ENCODE results near the gene AP3D1. TPM values are rescaled to one million over a fixed set of nuclear protein-coding genes. Genes with fewer than 3 reads are reported as not detected.
A peak's percentile ranks its signal among the peaks of the same experiment; 100 is the strongest.

Gene AP3D1
- total RNA-seq, 1 donor from 2014 or later = 84.2 TPM

DNA sequence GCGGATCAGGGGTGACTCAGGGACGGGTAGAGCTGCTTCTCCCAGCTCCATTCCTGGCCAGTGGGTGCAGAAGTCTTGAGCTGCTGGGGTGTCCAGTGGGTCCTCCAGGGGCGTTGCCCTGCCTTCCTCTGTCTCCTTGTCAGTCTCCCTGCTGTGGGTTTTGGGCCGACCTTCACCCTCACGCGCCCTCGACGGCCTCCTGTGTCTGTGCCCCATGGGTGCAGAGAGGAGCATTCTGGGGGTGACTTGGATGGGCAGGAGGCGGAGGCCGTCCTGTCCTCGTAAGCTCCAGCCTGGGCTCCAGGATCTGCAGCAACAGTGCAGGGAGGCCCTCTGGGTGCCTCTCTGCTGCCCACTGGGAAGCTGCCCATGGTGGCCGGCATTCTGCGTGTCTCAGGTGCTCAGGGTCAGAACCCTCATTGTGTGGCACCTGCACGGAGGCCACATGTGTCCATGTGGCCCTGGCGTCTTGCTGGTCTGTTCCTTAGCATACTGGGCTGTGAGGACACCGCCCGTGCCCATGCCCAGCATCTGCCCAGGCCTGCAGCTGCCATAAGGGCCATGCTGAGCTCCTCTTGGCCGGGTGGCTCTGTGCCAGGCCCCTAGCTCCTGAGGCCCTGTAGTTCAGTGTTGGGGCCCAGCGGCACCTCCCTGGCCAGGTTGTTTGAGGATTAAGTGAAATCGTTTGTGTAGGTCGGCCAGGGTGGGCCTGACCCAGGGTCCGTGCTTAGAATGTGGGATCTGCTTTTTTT lies 29.7 kb upstream of the AP3D1 start:
- no peak for ATAC-seq

DNA sequence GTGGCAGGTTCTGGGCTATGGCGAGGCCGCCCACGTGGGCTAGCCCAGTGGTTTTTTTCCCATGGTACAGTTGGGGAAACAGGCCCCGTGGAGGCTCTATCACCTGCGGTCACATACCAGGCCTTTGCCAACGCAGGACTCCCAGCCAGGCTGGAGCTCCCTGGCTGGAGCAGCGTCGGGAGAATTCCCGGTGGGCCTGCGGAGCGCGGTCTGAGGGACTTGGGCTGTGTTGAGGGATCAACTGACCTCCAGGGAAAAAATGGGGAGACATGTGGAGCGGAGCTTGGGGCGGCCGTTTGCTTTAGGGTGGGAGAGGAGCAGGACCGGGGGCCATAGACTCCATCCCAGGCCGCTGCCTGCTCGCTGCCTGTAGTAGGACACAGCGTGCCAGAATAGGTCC lies 28.7 kb upstream of the AP3D1 start:
- ATAC-seq = no peak

DNA sequence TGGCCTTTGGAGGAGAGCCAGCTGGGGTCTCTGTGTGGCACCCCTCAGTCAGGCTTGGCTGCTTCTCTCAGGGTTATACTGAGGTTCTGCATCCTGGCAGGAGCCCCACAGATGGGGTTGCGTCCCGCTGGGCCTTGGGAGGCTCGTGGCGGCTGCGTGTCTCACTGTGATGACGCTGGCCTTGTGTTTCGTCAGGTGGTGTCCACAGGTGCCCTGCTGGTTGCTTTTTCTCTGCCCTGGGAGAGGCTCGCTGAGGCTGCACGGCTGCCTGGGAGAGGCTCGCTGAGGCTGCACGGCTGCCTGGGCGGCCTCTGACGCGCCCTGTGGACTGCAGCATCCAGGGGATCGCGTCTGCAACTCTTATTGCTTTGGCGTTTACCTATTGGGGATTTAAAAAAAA lies 27.7 kb upstream of the AP3D1 start:
- no peak for ATAC-seq

DNA sequence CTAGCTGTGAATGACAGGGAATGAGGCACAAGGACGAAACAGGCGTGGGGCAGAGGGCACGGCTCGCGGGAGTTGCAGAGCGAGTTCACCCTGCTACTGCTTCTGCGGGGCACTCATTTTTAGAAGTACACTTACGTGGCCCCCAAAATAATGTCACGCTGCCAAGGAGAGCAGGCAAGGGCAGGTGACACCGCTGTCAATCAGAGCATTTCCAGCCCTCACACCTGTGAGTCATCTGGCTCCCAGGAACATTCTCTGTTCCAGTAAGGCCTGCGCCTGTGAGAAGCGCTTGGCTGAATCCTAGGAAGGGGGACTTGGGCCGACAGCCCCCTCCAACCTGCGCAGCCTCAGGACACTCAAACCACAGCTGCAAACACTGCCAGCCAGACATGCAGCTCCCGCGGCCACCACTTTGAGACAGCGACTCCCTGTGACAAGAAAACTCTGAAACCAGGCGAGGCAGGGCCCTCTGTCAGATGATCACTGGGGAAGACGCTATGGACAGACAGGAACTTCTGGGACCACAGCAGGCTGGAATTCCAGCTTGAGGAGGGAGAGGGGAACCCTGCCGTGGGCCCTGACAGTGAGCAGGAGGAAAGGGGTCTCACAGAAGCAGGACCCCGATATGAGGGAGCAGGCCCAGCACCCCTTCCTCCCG lies 25.1 kb upstream of the AP3D1 start:
- peak; percentile 71 for ATAC-seq

DNA sequence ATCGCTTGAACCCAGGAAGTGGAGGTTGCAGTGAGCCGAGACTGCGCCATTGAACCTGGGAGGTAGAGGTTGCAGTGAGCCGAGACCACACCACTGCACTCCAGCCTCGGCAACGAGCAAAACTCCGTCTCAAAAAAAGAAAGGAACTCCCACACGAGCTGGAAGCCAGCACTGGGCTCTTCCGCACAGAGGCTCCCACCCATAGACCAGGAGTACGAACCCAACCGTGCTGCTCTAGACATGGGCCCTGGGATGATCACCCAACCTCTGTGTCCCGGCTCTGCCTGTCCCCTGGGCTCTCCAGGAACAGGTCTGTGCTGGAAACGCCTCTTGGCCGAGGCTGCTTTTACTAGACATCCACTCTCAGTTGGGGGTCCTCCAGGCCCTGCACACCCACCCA lies 24.4 kb upstream of the AP3D1 start:
- peak; percentile 12 for ATAC-seq

DNA sequence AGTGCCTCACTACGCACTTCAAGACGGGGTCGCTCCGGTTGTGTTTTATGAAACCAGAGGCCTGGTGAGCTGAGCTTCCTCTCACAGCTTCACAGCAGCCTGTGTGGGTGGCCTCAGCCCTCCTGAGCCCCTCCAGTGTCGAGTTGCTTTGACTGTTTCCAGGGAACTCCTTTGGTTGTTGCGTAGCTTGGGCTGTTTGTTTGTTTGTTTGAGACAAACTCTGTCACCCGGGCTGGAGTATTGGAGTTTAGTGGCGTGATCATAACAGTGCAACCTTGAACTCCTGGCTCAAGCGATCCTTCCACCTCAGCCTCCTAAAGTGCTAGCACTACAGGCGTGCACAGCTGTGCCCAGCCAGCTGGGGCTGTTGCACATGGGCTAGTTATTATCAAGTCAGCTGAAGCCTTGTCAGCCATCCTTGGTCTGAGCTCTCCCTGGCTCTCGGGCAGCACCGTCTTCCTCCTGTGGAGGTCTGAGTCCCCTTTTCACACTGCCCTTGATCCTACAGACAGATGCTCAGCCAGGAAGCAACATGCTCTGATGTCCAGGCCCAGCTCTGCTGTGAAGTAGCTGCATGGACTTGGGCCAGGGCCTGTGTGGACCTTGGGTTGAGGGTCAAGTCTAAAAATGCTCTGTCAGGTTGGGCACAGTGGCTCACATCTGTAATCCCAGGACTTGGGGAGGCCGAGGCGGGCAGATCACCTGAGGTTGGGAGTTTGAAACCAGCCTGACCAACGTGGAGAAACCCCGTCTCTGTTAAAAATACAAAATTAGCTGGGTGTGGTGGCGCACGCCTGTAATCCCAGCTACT lies 22.6 kb upstream of the AP3D1 start:
- no peak for ATAC-seq

DNA sequence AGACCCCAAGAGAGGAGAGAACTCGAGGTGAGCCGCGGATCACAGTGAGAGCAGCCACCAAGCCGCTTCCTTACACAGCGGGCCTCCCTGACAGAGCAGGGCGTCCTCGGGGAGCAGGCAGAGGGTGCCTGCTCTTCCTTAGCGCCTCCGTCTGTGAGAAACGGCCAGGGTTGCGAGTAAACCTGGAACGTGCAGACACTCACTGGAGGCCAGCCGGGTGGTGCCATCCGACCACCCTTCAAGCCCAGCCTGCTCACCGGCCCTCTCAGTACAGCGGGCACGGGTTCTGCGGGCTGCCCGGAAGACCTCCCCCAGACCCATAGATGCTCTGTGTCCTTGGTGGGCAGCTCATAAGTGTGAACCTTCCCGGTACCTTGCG lies 22.0 kb upstream of the AP3D1 start:
- ATAC-seq = no peak

DNA sequence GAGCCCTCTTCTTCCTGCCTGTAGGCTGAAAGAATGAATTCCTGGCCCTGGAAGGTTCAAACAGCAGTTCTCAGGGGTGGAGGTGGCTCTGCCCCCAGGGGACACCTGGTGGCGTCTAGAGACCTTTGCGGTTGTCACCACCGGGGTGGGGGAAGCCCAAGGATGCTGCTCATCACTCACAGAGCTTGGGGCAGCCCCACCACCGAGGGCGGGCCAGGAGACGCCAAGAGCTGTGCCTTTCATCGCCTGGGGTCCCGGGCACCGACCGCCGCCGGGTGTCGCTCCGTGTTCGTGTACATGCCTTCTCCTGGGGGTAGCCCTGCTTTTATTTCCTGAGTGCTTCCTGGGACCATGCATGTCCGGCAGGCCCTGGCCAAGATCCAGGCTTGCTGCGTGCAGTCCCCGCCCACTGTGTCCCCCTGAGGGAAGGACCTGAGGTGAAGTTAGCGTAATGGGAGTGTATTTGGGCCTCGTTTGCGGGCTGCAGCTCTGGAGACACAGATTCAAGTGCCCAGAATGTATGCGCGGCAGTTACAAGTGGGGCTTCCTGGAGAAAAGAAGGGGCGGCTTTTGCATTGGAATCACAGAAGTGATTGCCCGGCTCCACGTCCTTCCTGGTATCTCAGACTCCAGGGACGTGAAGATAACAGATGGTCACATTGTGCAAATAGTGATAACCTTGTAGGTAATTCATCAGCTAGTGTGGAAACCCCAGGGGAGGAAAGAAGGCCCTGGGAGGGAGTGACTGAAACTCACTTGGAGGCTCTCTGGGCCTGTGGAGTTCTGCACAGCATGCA lies 20.2 kb upstream of the AP3D1 start:
- no peak for ATAC-seq

DNA sequence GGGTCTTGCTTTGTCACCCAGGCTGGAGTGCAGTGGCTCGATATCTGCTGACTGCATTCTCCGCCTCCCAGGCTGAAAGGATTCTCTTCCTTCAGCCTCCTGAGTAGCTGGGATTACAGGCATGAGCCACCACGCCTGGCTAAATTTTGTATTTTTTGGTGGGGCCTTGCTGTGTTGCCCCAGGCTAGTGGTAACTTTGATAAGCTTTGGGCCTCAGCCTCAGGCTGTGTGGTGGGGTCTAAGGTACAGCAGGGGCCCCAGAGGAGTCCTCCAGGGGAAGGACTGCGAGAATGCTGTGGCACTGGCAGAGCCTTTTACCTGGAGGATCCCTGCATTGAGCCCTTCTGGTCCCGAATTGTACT lies 19.6 kb upstream of the AP3D1 start:
- ATAC-seq = no peak

DNA sequence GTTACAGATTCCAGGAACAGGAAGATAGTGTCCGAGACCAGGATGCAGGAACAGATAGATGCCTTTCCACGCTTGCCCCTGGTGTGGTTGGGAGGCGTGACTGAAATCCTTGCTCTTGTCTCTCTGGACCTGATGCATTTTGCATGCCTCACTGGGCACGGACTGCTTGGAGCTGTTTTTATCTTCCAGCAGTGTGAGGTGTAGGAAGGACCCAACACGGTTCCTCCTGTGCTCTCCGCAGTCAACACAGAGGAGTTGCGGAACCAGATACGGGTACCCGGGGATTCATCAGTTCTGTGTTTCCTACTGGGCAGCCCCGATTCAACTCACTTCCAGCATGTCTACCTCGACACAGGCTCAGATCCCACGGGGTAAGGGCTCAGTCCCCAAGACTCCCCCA lies 18.9 kb upstream of the AP3D1 start:
- ATAC-seq = no peak

DNA sequence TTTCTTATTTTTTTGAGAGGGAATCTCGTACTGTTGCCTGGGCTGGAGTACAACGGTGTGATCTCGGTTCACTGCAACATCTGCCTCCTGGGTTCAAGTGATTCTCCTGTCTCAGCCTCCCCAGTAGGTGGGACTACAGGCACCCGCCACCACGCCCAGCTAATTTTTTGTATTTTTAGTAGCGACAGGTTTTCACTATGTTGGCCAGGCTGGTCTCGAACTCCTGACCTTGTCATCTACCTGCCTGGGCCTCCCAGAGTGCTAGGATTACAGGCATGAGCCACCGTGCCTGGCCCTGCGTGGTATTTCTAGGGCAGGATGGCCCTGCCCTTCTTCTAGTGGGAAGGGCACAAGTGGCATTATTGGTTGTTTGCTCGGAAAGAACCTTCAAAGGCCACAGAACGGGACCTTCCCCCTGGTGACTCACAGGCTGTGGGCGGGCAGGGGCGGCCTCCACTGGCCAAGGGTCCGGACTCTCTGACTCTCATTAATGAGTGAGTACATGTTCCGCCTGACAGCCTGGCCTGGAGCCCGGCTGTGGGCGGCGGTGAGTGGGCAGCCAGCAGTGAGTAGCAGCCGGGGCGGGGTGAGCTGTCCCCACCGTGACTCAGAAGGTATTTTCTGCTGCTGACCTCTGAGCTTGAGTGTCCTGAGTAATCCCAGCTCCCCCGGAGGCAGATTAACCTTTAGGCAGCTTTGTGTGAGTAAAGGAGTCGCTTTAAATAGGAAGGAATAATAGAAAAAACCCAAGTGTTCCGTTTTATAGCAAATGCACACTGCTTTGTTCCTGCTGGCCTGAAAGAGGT lies 17.5 kb upstream of the AP3D1 start:
- peak; percentile 90 for ATAC-seq

DNA sequence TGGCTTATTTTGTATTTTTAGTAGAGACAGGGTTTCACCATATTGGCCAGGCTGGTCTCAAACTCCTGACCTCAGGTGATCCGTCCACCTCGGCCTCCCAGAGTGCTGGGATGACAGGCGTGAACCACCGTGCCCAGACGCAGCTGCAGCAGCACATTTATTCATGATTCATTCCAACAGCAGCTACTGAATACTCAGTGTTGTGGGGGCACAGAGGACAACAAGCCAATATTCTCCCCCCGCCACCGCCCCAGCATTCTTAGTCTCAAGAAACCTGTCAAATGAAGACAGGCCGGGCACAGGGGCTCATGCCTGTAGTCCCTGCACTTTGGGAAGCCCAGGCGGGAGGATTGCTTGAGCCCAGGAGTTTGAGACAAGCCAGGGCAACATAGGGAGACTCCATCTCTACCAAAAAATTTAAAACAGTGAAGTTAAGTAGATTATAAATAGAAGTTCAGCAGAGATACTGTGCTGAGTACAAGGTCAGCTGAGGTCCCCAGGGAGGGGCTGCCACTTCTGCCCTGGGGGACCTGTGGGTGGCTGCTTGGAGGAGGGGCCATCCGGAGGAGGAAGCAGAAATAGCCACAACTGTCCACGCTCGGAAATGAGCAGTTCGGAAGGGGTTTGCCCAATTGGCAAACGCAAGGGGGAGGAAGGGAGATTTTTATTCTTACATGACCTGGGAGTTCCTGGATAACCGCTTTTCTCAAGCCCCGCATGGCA lies 16.7 kb upstream of the AP3D1 start:
- no peak for ATAC-seq

DNA sequence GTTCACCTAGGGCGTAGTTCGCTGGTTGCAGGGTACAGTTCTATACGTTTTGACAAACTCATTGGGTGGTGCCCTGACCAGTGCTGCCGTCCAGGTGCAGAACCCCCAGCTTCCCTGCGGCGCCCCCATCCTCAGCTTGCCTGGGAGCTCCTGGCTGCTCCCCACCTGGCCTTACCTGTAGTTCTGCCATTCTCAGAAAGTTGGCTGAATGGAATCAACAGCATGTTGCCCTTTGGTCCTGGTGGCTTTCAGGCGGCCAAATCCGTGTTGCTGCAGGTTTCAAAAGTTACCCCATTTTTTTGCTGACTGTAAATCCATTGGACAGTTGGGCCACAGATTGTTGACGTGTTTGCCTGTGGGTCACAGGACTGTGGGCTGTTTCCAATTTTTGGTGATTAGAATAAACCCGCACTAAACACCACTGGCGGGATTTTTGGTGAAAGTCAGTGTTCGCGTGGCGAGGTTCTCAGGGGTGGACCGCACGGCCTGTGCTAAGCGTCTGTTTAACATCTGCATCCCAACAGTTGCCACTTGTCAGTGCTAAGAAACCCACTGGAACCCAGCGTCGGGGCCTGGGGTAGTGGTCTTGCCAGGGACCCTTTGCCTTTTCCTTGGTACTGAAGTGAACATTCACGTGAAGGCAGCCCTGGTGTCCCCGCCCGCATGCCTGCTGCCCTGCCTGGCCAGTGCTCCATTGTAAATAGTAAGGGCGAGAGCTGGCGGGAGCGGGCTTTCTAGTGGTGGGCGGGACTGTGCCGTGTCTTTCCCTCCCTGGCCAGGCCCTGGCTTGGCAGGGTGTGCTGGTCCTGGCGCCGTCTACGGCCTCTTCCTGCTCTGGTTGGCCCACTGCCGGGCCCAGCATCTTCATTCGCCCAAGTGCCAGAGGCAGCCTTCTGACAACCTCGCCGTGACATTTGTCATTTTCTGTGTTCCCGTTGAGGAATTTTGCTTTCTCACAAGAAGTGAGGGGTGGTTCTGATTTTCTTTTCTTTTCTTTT lies 15.7 kb upstream of the AP3D1 start:
- ATAC-seq = peak; percentile 9

DNA sequence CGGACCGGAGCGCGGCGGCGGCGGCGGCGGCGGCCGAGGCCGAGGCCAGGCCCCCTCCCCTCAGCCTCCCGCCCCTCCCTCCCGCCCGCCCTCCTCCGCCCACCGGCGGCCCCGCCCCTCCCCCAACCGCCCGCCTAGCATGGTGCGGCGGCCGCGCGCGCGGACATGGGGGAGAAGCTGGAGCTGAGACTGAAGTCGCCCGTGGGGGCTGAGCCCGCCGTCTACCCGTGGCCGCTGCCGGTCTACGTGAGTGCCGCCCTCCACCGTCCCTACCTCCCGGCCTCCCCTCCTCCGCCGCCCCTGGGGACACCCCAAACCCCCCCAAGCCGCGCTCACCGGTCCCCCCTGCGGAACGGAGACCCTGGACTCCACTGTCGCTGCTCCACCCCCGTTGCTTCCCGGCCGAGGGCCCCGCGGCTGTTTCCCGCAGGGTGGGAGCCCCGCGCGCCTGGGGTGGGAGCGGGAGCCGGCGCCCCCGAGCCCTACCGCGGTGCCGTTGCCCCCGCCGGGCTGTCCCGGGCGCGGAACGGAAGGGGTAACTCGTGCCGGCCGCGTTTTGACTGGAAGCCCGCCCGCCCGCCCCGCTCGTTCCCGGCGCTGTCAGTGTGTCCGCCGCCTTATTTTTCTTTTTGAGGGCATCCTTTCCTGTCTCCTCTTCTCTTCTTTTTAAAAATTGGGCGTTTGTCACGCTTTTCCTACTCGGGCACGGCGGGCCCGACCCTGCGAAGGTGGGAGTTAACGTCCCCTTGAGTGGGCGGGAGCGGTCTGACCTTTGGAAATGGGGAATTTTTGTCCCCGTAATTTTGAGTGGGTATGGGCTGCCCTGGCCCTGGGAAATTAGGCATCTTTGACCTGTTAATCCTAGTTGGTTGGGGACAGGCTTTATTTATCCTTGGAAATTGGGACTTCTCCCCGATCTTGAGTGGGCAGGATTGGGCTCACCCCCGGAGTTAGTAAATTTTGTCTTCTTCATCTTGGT lies 12.9 kb upstream of the AP3D1 start:
- peak; percentile 0 for ATAC-seq

DNA sequence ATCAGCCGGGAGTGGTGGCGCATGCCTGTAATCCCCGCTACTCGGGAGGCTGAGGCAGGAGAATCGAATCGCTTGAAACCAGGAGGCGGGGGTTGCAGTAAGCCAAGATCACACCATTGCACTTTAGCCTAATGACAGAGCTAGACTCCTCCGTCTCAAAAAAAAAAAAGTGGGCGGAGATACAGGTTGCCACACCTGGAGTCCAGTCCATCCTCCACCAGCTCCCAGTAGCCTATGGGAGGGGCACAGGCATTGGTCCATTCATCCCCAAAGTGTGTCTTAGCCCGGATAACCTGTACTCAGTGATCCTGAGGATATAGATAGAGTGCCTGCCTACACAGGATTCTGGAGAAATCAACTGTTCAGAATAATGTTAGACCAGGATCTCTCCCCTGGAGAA lies 9.0 kb upstream of the AP3D1 start:
- no peak for ATAC-seq

DNA sequence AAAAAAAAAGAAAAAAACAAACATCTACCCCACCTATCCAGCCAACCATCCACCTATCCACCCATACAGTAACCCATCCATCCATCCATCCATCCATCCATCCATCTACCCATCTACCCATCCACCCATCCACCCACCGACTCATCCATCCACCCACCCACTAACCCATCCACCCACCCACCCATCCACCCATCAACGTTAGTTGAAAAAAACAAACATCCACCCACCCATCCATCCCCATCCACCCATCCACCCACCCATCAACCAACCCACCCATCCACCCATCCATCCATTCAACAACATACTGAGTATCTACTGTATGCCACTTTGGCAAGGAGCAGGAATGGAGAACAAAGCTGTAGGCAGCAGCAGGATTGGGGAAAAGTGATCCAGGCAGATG lies 6.1 kb upstream of the AP3D1 start:
- ATAC-seq = no peak

DNA sequence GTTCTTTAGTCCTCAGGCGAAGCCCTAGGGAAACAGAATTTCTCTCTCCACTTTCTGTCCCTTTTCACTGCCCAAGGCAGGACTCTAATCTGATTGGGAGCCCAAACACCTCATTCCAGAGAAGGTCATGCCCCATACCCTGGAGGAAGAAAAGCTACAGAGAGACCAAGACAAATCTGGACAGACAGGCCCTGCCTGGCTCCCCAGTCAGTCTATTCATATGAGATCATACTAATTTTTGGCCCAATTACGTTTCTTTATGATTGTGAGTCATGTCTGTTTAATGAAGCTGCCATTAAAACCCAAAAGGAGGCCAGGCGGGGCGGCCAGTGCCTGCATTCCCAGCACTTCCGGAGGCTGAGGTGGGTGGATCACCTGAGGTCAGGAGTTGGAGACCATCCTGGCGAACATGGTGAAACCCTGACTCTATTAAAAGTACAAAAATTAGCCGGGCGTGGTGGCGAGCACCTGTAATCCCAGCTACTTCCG lies 3.3 kb upstream of the AP3D1 start:
- ATAC-seq = peak; percentile 65

DNA sequence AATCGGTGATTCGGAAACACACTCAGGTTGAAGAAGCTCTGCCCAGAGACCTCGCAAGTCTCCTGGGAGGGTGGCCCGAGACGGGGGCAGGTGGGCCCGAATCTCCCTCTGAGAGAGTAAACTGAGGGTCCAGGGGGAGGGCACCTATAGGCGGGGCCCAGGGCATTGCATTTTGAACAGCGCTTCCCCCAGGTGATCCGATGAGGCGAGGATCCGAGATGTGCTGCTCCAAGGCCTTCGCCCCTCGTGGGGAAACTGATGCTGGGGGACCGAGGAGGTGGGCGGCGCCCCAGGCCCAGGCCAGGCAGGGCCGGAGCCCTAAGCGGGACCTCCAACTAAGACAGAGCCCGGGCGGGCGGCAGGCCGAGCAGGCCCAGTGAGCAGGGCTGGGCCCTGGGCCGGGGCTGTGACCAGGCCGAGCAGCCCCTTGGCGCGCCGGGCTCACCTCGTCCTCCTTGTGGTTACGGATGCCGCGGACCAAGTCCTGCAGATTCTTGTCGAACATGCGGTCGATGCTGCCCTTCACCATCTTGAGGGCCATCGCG lies 500 bp downstream of the AP3D1 start:
- no peak for ATAC-seq
